ENCODE data around the gene PXDN. TPM values are rescaled to one million over a fixed set of nuclear protein-coding genes. Genes with fewer than 3 reads are reported as not detected.
"Not testable (repeated sequence)": the region's sequence is repeated elsewhere in the genome, so short reads cannot be mapped to it uniquely, and the experiment has no call there.

Gene PXDN
- total and polyA plus RNA-seq, 8 donors, result 3.3 to 71.6 (median 28.0) TPM

- TF ChIP-seq POLR2AphosphoS5 (IDR thresholded peaks at IDR 0.05) (no peak), CTCF (IDR thresholded peaks at IDR 0.05) (peak in 5 of 7 experiments; percentile 20 to 63 (median 43)), POLR2A (IDR thresholded peaks at IDR 0.05) (no peak)
- Histone ChIP-seq H3K27ac (no peak overlapping the region), H3K9me3 (no peaks in the 10 kb centered on the region), H3K27me3 (peaks cover 0 to 8% (median 0%) of the 10 kb centered on the region in 3 donors), H3K4me1 (peaks cover 0 to 4% (median 0%) of the 10 kb centered on the region in 4 donors), H3K4me3 (no peak overlapping the region), H3K36me3 (no peaks in the 10 kb centered on the region)
- DNase-seq, result peak; percentile 57 to 87
- intact Hi-C loops (cut with DNase I; ENCODE audit: low total_unique reads), result no loop called here
- WGBS, 5 donors, result 47 to 60% (median 50%) methylated on average over 13 of the region's 13 CpGs
Observed at GRCh38 chr2:1769703-1770422, 25.5 kb upstream of the PXDN start.

GRCh38 chr2:1767939-1768691, 23.8 kb upstream of the PXDN start:
- Histone ChIP-seq H3K27ac (no peak overlapping the region), H3K27me3 (peaks cover 0 to 8% (median 0%) of the 10 kb centered on the region in 3 donors), H3K4me3 (no peak overlapping the region), H3K36me3 (no peaks in the 10 kb centered on the region), H3K9me3 (no peaks in the 10 kb centered on the region), H3K4me1 (peaks cover 0 to 4% (median 0%) of the 10 kb centered on the region in 4 donors)
- TF ChIP-seq POLR2AphosphoS5 (IDR thresholded peaks at IDR 0.05) (no peak), POLR2A (IDR thresholded peaks at IDR 0.05) (no peak), EP300 (IDR thresholded peaks at IDR 0.05) (no peak), CTCF (IDR thresholded peaks at IDR 0.05) (no peak)
- WGBS, 5 donors, result 91 to 95% (median 93%) methylated on average over 22 to 23 of the region's 23 CpGs
- DNase-seq, result peak in 1 of 2 donors; percentile 22
- intact Hi-C loops (cut with DNase I; ENCODE audit: low total_unique reads), result no loop called here

GRCh38 chr2:1766851-1767811, 22.8 kb upstream of the PXDN start:
- no peaks in the 10 kb centered on the region for H3K36me3 ChIP-seq
- H3K4me1 ChIP-seq, result peaks cover 0 to 4% (median 0%) of the 10 kb centered on the region in 4 donors
- intact Hi-C loops (cut with DNase I; ENCODE audit: low total_unique reads), result no loop called here
- H3K9me3 ChIP-seq, result no peaks in the 10 kb centered on the region
- no peak overlapping the region for H3K4me3 ChIP-seq
- TF ChIP-seq POLR2AphosphoS5 (IDR thresholded peaks at IDR 0.05) (no peak), CTCF (IDR thresholded peaks at IDR 0.05) (no peak), EP300 (IDR thresholded peaks at IDR 0.05) (no peak), POLR2A (IDR thresholded peaks at IDR 0.05) (no peak)
- 63 to 77% (median 71%) methylated on average over 22 to 30 of the region's 30 CpGs for WGBS, 5 donors
- peaks cover 0 to 8% (median 0%) of the 10 kb centered on the region in 3 donors for H3K27me3 ChIP-seq
- peak in 1 of 2 donors; percentile 22 for DNase-seq
- no peak overlapping the region for H3K27ac ChIP-seq

- Histone ChIP-seq H3K27me3 (peaks cover 0 to 8% (median 0%) of the 10 kb centered on the region in 3 donors), H3K4me1 (peaks cover 0 to 4% (median 0%) of the 10 kb centered on the region in 4 donors), H3K9me3 (no peaks in the 10 kb centered on the region), H3K27ac (no peak overlapping the region), H3K36me3 (no peaks in the 10 kb centered on the region), H3K4me3 (no peak overlapping the region)
- intact Hi-C loops (cut with DNase I; ENCODE audit: low total_unique reads), result no loop called here
- no peak for TF ChIP-seq EP300 (IDR thresholded peaks at IDR 0.05)
- no peak for TF ChIP-seq CTCF (IDR thresholded peaks at IDR 0.05)
- TF ChIP-seq POLR2A (IDR thresholded peaks at IDR 0.05), result no peak
- TF ChIP-seq POLR2AphosphoS5 (IDR thresholded peaks at IDR 0.05), result no peak
- 77 to 83% (median 81%) methylated on average over 5 to 6 of the region's 6 CpGs for WGBS, 5 donors
- DNase-seq, result peak in 1 of 2 donors; percentile 10
Observed at GRCh38 chr2:1766425-1766824, 22.1 kb upstream of the PXDN start.

GRCh38 chr2:1765201-1765600, 20.9 kb upstream of the PXDN start:
- WGBS, 5 donors, result 69 to 86% (median 85%) methylated on average over 2 of the region's 2 CpGs
- DNase-seq; H3K36me3 ChIP-seq; H3K4me3 ChIP-seq; H3K27ac ChIP-seq; H3K9me3 ChIP-seq; H3K27me3 ChIP-seq; intact Hi-C loops (cut with DNase I; ENCODE audit: low total_unique reads); H3K4me1 ChIP-seq: not testable (repeated sequence)

All from stomach (tissue), 9 donors.